Activated CD4-positive, alpha-beta T cell treated with anti-CD3 and anti-CD28 coated beads, Interleukin-2, amount 50 U/mL, for 4 hours (primary cell): ENCODE measurements around the gene ITPR1.
A peak's percentile ranks its signal among the peaks of the same experiment; 100 is the strongest.
"Not testable (repeated sequence)": the region's sequence is repeated elsewhere in the genome, so short reads cannot be mapped to it uniquely, and the experiment has no call there.

Experiments
- DNase-seq, 2 experiments: peaks; one replicate each; pipeline ENCODE4 v3.0.0-alpha.2; 2020

Gene ITPR1

DNA sequence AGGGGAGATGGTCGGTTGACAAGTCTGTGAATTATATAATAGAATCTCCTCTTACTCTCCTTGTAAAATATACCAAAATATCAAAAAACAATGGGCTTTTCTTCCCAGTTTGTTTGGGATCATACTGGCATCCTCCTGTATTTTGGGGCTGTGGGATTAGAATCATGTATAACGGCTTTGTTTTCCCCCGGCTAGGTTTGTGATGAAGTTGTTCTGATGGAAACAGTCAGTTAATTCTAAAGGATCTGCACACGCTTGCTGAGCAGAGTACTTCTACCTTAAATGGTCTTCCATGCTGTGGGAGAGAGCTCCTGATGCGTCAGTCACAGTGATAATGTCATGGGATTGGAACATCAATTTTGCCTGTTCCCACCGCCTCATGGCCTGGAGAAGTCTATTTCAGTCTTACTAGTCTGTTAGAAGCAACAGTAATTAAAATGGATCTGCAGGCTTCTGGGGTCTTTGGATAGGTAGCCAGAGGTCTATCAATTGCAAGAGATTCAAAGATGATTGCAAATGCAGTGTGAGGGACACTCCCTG, 81.3 kb downstream of the ITPR1 start:
- no peak for DNase-seq

DNA sequence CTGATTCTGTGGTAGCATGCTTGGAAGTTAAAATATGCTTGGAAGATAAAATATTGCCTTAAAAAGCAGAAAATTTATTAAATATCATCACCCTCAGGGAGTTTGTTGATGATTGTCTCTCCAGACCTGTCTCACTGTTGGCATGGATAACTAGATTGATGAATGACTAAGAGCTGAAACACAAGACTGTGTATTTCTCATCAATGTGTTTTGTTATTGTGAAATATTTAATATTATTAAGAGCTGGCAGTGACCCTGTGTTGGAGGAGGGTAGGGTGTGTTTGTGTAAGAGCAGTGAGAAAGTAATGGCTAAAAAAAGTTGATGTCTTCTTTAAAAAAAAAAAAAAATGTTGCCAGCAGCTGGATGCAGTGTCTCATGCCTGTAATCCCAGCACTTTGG, 82.2 kb downstream of the ITPR1 start:
- no peak for DNase-seq

DNA sequence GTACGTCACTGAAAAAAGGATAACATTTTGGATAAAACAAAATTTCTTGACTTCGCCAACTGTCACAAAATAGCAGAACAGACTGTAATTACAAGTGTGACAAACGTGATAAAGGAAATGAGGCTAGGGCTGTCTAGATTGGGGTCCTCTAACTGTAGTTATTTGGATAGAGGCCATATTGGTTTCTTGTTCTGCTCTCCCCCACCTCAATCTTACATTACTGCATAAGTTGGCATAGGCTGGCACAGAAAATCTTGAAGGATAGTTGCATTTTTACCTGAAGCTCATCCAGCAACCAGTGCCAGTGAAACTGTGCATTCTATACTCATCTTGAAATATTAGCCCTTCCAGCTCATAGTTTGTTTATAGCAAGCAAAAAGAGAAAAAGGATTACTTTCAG, 84.6 kb downstream of the ITPR1 start:
- DNase-seq = no peak

DNA sequence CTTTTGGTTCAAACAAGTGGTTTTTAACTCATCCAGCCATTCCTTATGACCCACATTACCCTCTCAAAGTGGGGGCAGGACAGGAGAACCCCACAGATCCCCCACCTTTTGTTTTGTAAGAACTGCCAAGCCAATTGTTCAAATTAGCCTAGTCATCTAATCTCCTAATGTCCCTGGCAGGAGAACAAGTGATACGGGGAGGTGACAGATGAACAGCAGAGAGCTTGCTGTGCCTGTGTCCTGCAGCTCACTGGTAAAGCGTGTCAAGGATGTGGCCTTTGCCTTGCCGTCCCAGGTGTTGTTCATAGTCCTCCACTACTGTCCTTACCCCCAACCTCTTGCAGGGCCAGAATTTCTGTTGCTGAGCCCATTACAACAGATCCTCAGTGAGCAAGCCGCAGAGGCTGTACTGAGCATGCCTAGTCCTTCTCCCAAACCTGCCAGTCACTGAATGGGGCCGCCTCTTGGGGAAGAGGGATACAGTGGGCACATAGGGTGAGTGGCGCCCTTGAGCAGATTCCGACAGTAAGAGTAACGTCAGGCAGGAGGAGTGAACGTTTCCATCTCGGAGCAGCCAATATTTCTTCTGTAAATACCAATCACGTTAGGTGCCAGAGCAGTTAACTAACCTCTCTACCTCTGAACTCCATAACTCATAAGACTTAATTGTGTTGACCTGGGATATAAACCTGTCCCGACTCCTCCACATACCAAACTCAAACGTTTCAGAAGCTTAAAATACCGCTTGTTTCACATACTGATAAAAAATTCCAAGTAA, 87.4 kb downstream of the ITPR1 start:
- DNase-seq = no peak

DNA sequence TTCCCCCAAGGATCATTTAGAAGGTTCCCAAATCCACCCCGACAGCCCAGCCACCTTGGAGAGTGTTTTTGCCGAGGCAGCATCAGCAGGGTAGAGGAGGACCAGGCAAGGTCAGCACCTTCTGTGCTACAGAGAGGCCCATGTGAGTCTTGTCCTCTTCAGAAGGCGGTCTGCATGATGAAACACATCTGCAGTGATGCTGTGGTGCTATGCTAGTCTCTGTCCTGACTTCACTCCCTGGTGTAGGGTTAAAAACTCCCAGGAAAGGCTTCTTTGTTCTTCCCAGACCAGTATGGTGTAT, 87.9 kb downstream of the ITPR1 start:
- no peak for DNase-seq

DNA sequence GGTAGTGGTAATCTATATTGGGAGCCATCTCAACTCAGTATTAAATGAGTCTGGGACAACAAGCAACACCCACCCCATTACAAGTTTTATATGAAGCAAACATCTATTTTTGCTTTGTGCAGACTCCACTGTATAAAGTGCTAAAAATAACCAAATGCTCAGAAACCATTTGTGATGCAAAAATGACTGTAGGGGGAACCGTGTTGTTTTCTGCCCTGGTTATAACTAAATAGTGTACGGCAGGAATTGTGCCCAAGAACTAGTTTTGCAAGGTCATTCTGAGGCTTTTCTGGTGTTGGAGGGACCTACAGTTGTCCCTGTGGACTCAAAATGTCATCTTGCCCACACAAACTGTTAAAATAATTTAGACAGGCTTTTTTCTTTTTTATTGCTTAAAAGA, 88.3 kb downstream of the ITPR1 start:
- no peak for DNase-seq

DNA sequence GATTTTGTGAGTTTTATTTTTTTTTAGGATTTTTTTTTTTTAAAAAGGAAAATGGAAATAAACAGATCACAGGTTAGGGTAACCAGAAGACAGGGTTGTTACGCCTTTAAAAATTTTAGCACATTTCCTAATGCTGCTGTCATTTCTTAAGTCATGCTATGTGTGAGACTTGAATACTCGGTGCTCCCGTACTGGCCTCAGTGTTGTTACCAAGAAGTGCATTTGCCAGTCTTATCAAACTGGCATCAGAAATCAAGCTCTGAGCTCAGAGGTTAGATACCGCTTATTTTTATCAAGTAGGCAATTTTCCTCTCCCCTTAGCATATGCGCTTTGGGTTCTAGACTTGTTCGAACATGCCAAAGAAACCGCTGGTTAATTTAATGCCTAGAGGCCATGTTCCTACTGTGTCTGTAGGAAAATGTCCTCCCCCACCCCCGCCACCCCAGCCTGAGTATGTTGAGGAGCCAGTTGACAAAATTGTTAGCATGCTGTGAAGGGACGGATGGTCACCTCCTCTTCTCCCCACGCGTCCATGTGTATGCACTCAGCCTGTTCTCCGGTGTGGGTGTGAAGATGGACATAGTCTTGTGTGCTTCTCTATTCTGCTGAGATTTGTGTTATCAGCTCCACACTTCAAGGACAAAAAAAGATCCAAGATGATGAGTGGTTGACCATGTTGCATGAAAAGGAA, 88.9 kb downstream of the ITPR1 start:
- no peak for DNase-seq

DNA sequence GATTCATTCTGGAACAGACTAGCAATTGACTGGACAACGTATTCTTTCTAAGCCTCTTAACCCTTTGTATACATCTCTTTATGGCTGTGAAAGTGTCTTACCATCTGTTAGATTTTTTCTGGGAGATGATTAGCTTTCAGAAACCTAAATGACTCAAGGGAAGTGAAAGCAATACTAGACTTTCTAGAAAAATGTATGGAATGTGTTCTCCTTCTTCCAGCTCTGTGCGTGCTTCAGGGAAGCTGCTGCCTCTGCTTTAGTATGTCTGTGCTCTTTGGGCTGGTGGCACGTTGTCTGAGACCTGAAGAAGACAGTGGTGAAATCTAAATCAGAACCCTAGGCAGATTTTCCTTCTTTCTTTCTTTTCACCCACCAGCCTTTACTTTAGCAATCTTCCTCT, 89.5 kb downstream of the ITPR1 start:
- no peak for DNase-seq

DNA sequence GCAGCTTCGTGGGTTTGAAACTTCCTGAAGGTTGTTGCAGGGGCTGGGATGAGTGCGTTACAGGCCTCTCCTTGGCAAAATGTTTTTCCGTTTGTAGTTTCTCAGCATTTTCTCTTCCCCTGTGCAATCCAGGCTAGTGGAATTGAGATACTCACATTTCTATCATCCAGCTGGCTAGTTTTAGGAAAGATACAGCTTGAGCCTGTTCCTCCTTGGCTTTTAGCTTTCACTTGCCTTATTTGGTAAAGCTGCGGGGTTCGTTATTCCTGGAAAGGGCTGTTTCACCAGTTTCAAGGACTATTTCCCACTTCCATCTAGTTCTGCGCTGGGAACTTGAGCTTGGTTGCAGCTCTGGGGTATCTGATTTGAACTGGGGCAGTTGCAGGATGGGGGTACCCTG, 90.3 kb downstream of the ITPR1 start:
- DNase-seq = no peak

DNA sequence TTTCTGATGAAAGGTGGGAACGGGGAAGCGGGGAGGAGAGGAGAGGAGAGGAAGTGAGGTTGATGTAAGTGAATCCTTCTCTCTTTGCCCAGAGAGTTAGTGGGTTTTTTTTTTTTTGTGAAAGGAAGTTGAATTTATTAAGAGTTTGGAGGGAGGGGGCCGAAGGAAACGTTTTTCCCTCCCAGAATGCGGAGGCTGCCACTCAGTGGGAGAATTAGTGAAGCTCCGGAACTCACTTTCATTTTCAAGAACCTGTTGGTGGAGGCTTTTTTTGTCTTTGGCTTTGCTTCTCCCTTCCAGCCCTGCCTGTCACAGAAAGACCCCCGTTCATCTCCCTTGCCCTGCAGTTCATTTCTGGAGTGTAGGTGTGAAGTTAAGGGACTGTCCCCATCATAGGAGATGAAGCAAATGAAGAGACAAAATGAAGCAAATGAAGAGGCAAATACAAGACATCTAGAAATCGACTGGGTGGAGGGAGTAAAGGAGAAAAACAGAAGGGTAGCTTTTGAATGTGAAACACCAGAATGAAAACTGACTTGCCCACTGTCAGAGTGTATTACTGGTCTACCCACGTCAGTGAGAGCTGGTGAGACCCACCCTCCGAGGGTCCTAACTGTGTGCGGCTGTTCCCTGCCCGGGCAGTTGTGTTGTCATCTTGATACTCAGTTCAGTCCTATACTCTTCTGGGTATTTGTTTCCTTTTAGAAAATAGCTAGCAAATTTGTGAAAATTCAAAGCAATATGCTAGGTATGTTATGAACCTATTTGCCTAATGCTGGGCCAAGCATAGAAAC, 91.5 kb downstream of the ITPR1 start:
- DNase-seq = peak in 1 of 2 experiments; percentile 16

DNA sequence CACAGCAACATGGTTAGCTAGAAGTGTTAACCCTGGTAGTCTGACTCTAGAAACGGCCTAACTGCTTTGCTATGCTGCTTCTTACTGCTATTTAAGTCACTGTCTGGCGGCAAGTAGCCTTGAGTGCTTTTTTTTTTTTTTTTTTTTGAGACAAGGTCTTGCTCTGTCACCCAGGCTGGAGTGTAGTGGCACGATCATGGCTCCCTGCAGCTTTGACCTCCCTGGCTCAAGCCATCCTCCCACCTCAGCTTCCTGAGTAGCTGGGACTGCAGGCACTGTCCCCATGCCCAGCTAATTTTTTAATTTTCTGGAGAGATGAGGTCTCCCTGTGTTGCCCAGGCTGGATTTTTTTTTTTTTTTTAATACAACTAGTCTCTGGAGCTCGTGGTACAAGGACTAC, 93.2 kb downstream of the ITPR1 start:
- DNase-seq = no peak

DNA sequence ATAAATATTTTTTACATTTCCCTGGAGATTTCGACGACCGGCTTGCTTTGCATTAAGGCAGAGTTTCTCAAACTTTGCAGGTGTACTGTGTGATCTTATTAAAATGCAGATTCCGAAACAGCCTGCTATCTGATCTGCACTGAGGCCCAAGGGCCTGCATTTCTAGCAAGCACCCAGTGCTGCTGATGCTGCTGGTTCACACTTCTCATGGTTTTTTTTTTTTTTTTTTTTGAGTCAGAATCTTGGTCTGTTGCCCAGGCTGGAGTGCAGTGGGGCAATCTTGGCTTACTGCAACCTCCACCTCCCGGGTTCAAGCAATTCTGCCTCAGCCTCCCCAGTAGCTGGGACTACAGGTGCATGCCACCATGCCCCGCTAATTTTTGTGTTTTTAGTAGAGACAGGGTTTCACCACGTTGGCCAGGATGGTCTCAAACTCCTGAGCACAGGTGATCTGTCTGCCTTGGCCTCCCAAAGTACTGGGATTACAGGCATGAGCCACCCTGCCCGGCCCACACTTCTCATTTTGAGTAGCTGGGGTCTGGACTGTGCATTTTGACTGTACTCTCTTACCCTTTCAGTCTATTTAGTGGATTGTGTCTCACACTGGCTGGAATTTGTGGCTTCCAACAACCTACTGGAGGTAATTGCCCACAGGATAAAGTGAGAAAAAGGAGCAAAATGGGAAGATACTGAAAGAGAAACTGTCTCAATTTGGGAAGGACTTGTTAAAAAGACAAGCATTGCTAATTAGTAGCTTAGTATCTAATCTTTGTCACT, 94.1 kb downstream of the ITPR1 start:
- DNase-seq = no peak

DNA sequence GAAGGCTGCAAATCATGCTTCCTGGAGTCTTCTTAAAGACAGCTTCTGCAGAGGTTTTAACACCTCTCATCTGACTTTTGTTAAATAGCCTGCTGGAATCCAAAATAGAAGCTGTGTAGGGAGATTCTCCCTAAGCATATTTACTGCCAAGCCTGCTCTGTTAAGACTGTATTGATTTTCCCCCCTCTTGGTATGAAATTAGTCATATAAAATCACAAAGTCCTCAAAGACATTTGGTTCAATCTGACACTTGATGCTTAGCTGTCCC, 94.6 kb downstream of the ITPR1 start:
- DNase-seq = no peak

DNA sequence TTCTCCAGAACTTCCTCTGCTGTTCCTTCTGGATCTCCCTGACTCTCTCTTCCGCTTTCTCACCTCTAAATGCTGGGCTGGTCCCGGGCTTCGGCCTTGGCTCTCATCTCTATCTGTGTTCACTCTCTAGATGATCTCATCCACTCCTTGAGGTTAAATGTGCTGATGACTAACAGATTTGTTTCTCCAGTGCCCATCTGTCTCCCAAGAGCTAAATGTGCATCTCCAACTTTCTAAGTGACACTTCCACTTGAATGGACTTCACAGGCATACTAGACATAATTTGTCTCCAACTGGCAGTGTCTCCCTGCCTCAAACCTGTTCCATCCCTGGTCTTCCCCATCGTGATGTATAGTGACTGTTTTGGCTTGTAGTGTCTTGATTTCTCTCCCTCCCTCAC, 95.3 kb downstream of the ITPR1 start:
- no peak for DNase-seq

DNA sequence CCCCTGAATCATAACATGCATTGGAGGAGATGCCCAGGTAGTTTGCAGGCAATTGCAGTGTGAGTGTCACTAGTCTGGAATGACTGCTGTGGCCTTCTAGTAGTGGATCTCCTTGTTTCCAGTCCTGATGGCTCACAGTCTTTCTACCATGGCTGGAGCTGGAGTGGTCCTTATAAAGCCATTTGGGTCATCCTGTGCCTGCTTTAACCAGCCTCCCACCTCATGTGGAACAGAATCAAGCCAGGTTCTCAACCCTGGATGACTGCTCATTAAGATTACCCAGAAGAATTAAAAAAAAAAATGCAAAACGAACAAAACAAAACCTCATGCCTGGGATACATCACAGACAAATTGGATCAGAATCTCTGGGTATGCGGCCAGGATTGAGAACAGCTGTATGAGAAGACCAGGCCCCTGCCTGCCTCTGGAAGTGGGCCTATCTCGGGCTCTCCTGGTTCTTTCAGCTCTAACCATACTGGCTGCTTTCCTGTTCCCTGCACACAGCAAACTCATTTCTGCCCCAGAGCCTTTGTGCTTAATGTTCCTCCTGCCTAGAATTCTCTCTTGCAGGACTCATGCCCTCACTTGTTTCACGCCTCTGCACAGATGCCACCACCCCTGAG, 96.4 kb downstream of the ITPR1 start:
- no peak for DNase-seq

DNA sequence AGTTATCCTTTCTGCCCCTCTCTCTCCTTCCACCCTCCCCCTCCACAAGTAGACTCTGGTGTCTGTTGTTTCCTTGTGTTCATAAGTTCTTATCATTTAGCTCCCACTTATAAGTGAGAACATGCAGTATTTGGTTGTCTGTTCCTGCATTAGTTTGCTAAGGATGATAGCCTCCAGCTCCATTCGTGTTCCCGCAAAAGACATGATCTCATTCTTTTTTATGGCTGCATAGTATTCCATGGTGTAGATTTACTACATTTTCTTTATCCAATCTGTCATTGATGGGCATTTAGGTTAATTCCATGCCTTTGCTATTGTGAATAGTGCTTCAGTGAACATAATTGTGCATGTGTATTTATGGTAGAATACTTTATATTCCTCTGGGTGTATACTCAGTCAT, 97.7 kb downstream of the ITPR1 start:
- DNase-seq = not testable (repeated sequence)

DNA sequence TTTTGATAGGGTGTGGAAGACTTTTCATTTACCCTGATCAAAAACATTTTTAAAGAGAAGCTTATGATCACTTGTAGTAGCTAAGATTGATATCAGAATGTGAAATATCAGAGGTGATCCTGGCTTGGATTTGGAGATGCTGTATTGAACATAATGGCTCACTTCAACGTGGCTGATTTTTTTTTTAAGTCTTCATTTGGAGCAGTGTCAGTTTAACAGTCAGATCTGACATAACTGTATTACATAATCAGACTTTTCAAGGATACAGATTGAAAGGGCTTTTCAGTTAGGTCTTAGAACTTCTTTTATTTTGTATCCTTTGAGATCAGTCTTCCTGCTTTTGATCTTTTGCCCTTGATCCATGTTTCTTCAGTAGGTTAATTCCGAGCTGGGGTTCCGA, 98.5 kb downstream of the ITPR1 start:
- DNase-seq = no peak

DNA sequence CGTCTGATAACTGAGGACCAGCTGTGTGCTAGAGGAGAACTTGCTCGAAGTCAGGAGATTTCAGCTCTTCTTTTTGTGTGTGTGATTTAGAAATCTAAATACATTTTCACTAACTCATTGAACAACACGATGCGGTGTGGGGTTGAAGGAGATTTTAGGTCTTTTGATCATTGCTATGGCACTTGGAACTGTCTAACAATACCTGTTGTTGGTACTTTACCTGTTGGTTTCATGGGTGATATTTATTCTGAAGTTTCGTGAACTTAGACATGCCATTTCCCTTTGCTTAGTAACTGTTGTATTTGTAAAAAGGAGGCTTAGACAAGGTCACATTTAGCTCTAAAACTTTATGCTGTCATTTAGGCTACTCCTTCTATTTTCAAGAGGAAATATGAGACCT, 99.9 kb downstream of the ITPR1 start:
- no peak for DNase-seq

DNA sequence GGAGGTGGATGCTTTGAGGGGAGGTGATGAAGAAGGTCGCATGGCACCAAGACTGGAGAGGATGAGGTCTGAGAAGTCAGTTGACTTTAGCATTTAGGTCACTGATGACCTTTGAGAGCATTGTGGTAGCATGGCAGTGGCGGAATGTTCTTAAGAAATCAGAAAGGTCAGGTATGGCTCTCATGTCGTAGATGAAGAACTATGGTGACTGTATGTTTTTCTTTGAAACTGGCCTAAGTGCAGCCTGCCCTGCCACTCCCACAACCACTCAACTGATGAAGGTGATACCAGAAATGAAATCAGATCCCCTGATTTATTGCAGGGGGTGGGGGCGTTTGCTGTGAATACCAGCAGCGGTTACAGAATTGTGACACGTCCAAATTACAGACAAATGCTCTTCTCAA, 102.6 kb downstream of the ITPR1 start:
- DNase-seq = no peak

DNA sequence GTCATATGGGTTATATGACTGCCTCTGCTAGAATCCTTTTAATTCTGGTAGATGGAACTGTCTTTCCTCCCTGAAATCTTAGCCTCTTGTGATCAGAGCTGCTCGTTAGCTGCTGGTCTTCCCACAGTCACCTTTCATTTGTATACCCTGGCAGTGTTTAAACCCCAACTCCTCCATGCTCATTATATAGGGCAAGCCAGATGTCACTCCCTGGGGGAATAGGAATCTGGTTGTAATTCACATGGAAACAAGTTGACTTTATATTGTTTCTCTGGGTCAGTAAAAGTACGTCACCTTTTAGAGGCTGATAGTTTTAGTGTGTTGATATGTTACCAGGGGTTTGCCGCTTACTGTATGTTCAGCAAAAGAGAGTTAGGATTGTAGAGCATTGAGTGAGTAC, 103.5 kb downstream of the ITPR1 start:
- DNase-seq = no peak

DNA sequence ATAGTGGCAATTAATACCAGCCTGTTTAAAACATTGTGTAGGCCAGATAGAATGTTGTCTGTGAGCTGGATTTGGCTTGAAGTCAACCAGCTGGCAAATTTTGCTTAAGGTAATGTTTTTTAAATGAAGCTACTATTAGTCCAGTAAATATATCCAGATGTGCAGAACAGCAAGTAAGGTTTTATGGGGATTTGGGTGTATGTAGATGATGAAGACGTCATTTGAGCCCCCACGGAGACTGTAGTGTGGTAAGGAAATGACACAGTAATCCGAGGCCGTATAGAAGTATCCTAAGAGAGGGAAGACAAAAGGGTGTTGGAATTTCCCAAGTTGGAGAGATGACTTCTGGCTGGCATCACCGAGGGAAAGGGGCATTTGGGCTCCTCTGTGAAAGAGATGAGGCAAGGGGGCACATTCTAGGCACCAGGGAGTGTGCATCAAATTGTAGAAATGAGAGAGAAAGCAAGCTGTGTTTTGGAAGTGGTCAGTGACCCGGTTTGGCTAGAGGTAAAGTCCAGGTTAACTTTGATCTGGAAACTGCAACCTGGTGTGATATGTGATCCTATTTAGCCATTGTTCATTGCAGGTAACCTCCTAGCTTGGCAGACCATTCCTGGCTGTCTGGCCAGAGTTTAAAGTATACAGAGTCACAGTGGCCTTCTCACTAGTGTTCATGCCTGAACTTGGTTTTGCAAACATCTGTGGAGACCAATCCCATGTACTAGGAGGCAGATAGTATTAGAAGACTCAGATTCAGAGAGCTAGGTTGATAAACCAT, 104.2 kb downstream of the ITPR1 start:
- DNase-seq = no peak

DNA sequence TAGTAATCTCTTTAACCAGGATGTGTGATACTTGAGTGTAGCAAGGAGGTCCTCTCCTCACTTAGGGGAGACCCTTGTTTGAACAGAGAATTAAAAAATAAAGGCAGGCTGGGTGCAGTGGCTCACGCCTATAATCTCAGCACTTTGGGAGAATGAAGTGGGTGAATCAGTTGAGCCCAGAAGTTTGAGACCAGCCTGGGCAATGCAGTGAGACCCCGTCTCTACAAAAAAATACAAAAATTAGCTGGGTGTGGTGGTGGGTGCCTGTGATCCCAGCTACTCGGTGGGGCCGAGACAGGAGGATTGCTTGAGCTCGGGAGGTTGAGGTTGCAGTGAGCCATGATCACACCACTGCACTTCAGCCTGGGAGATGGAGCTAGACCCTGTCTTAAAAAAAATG, 105.1 kb downstream of the ITPR1 start:
- DNase-seq = not testable (repeated sequence)
